Tibial nerve (tissue), 4 donors: ENCODE results near the gene SH3TC2. TPM values are rescaled to one million over a fixed set of nuclear protein-coding genes. Genes with fewer than 3 reads are reported as not detected.

Experiments
- DNase-seq, 2 donors: peaks; one replicate each; pipeline ENCODE4 v3.0.0-alpha.2; 2019; ENCODE audit warnings: low spot score in 2 of 2
- H3K27ac ChIP-seq, 4 donors: fragments of 200-600 bp; sonication (generic) in 3 of 4; one replicate each; pipeline ENCODE4 v1.5.1; 2017 to 2019; ENCODE audit warnings: mild to moderate bottlenecking in 1 of 4
- H3K27me3 ChIP-seq, 2 donors: fragments of 200-600 bp; sonication (generic) in 1 of 2; one replicate each; pipeline versions ENCODE4 v1.5.1 to v1.6.0; 2017 to 2019
- H3K36me3 ChIP-seq, 3 donors: fragments of 200-600 bp; sonication (generic); one replicate each; pipeline ENCODE4 v1.5.1; 2018 to 2019
- H3K4me1 ChIP-seq, 4 donors: fragments of 200-600 bp; sonication (generic) in 3 of 4; one replicate each; pipeline ENCODE4 v1.5.1; 2017 to 2019
- H3K4me3 ChIP-seq, 4 donors: fragments of 200-600 bp; sonication (generic) in 3 of 4; one replicate each; pipeline ENCODE4 v1.5.1; 2017 to 2019; ENCODE audit warnings: mild to moderate bottlenecking in 1 of 4, moderate library complexity in 1 of 4
- H3K9me3 ChIP-seq, 4 donors: fragments of 200-600 bp; sonication (generic) in 3 of 4; one replicate each; pipeline ENCODE4 v1.5.1; 2017 to 2019
- CTCF ChIP-seq, 5 experiments: fragments of 200-600 bp in 3 of 5; fragments of 450-650 bp in 2 of 5; sonication (generic) in 3 of 5; IDR thresholded peaks; one replicate each; pipeline ENCODE4 v1.5.1; 2016 to 2019; ENCODE audit warnings: antibody characterized with exemption in 5 of 5, mild to moderate bottlenecking in 3 of 5, moderate library complexity in 2 of 5
- EP300 ChIP-seq, 2 donors: sonication (generic); formaldehyde crosslinking; IDR thresholded peaks; one replicate each; pipeline ENCODE4 v1.6.1; 2017; ENCODE audit warnings: antibody characterized with exemption in 2 of 2, mild to moderate bottlenecking in 1 of 2
- POLR2A ChIP-seq, 2 donors: fragments of 450-650 bp; IDR thresholded peaks; one replicate each; pipeline ENCODE4 v1.6.1; 2017; ENCODE audit warnings: antibody characterized with exemption in 2 of 2, mild to moderate bottlenecking in 2 of 2, moderate library complexity in 2 of 2
- WGBS, 2 donors: methylation state at CpG; one replicate each; pipeline ENCODE4 v1.1.5; 2018; 5-methylcytosine and 5-hydroxymethylcytosine counted together
- total RNA-seq, 4 donors: library from RNA; depleted of rRNA; stranded (reverse); fragments of >200 nt; gene quantifications; one replicate each; pipeline ENCODE4 v1.1.0, GENCODE V29; 2016

SH3TC2 gene
- total RNA-seq, 4 donors from 2014 or later = 37.2 to 92.1 (median 83.9) TPM

- no peaks in the 10 kb centered on the region for H3K9me3 ChIP-seq
- WGBS, 2 donors = 75 to 77% methylated on average over 2 of the region's 2 CpGs
- H3K27ac ChIP-seq = no peak overlapping the region
- no peak overlapping the region for H3K4me3 ChIP-seq
- TF ChIP-seq POLR2A (IDR thresholded peaks at IDR 0.05) (no peak), CTCF (IDR thresholded peaks at IDR 0.05) (no peak), EP300 (IDR thresholded peaks at IDR 0.05) (no peak)
- H3K4me1 ChIP-seq = peaks cover 0 to 27% (median 0%) of the 10 kb centered on the region in 4 donors
- DNase-seq = no peak
- H3K36me3 ChIP-seq = peaks cover 0 to 26% (median 0%) of the 10 kb centered on the region in 3 donors
- no peaks in the 10 kb centered on the region for H3K27me3 ChIP-seq
These were observed 25.9 kb downstream of the SH3TC2 start for GRCh38 chr5:149036970-149037369.

GRCh38 chr5:149036168-149036567, 26.7 kb downstream of the SH3TC2 start:
- Histone ChIP-seq H3K4me1 (peaks cover 0 to 27% (median 0%) of the 10 kb centered on the region in 4 donors), H3K36me3 (peaks cover 0 to 23% (median 0%) of the 10 kb centered on the region in 3 donors), H3K27ac (no peak overlapping the region), H3K27me3 (no peaks in the 10 kb centered on the region), H3K9me3 (no peaks in the 10 kb centered on the region), H3K4me3 (no peak overlapping the region)
- no peak for DNase-seq
- 77 to 78% methylated on average over 3 of the region's 3 CpGs for WGBS, 2 donors
- TF ChIP-seq EP300 (IDR thresholded peaks at IDR 0.05) = no peak
- no peak for TF ChIP-seq POLR2A (IDR thresholded peaks at IDR 0.05)
- TF ChIP-seq CTCF (IDR thresholded peaks at IDR 0.05) = no peak

- H3K27me3 ChIP-seq = no peaks in the 10 kb centered on the region
- DNase-seq = peak; percentile 50 to 76
- 16 to 20% methylated on average over 8 of the region's 8 CpGs for WGBS, 2 donors
- H3K27ac ChIP-seq = no peak overlapping the region
- peaks cover 0 to 25% (median 0%) of the 10 kb centered on the region in 4 donors for H3K4me1 ChIP-seq
- H3K4me3 ChIP-seq = no peak overlapping the region
- TF ChIP-seq POLR2A (IDR thresholded peaks at IDR 0.05) = no peak
- TF ChIP-seq CTCF (IDR thresholded peaks at IDR 0.05) = peak; percentile 69 to 80 (median 76)
- TF ChIP-seq EP300 (IDR thresholded peaks at IDR 0.05) = no peak
- peaks cover 0 to 28% (median 0%) of the 10 kb centered on the region in 3 donors for H3K36me3 ChIP-seq
- no peaks in the 10 kb centered on the region for H3K9me3 ChIP-seq
These were observed 27.5 kb downstream of the SH3TC2 start for GRCh38 chr5:149035372-149035790.

GRCh38 chr5:149030838-149031397, 31.9 kb downstream of the SH3TC2 start:
- no peak for TF ChIP-seq CTCF (IDR thresholded peaks at IDR 0.05)
- TF ChIP-seq POLR2A (IDR thresholded peaks at IDR 0.05) = no peak
- no peak for TF ChIP-seq EP300 (IDR thresholded peaks at IDR 0.05)
- WGBS, 2 donors = 77 to 78% methylated on average over 3 of the region's 3 CpGs
- Histone ChIP-seq H3K27ac (no peak overlapping the region), H3K27me3 (no peaks in the 10 kb centered on the region), H3K9me3 (no peaks in the 10 kb centered on the region), H3K36me3 (peaks cover 0 to 56% (median 0%) of the 10 kb centered on the region in 3 donors), H3K4me3 (no peak overlapping the region), H3K4me1 (peaks cover 0 to 5% (median 0%) of the 10 kb centered on the region in 4 donors)
- no peak for DNase-seq

GRCh38 chr5:149030392-149030791, 32.5 kb downstream of the SH3TC2 start:
- Histone ChIP-seq H3K9me3 (no peaks in the 10 kb centered on the region), H3K36me3 (peaks cover 0 to 56% (median 0%) of the 10 kb centered on the region in 3 donors), H3K27me3 (no peaks in the 10 kb centered on the region), H3K4me1 (peaks cover 0 to 5% (median 0%) of the 10 kb centered on the region in 4 donors), H3K4me3 (no peak overlapping the region), H3K27ac (no peak overlapping the region)
- TF ChIP-seq POLR2A (IDR thresholded peaks at IDR 0.05) (no peak), EP300 (IDR thresholded peaks at IDR 0.05) (no peak), CTCF (IDR thresholded peaks at IDR 0.05) (no peak)
- no peak for DNase-seq
- 83 to 94% methylated on average over 3 of the region's 3 CpGs for WGBS, 2 donors
